UCSD-AML1 (cell line): Measurements from ENCODE around the gene ARVCF.

Source experiments
- DNase-seq: peaks from one replicate; lab custom pipeline; 2025; ENCODE audit not compliant: unreplicated experiment; lab: John Stamatoyannopoulos, UW

Gene ARVCF

GRCh38 chr22:20016734-20017621, at the start of gene ARVCF:
TSS of gene ARVCF (minus strand) at chr22:20016823. CDS start at chr22:19990794, 26,029 bp downstream.
- DNase-seq = peak; percentile 86

- DNase-seq = no peak
Observed at GRCh38 chr22:20065896-20066616, 49.4 kb upstream of the ARVCF start.

DNA sequence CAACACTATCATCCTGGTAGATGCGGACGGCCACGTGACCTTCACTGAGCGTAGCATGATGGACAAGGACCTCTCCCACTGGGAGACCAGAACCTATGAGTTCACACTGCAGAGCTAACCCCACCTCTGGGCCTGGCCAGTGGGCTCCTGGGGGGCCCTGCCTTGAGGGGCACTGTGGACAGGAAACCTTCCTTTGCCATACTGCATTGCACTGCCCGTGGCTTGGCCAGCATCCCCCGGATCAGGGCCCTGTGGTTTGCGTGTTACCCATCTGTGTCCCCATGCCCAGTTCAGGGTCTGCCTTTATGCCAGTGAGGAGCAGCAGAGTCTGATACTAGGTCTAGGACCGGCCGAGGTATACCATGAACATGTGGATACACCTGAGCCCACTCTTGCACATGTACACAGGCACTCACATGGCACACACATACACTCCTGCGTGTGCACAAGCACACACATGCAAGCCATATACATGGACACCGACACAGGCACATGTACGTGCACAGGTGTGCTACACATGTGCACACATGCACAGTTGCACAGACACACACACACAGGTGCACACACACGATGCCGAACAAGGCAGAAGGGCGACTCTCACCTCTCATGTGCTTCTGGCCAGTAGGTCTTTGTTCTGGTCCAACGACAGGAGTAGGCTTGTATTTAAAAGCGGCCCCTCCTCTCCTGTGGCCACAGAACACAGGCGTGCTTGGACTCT, 48.1 kb upstream of the ARVCF start:
- DNase-seq = no peak

DNA sequence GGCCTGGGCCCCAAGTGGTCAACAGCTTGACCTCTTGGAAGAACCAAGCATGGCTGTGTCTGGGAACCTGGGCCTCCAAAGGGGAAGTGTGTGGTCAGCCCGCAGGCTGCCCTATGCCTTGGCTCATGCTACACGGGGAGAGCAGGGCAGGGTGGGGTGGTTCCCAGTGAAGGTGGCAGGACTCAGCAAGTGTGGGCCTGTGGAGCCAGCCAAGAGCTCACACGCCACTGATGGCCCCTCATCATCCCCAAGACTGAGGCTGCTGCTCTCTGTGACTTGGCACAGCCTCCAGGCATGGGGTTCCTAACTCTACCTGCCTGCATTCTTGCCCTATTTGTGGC, 47.5 kb upstream of the ARVCF start:
- DNase-seq = no peak

GRCh38 chr22:20063271-20064139, 46.9 kb upstream of the ARVCF start:
- DNase-seq = no peak

- no peak for DNase-seq
Observed at GRCh38 chr22:20062766-20063083, 46.1 kb upstream of the ARVCF start.

- no peak for DNase-seq
Observed at GRCh38 chr22:20062043-20062765, 45.6 kb upstream of the ARVCF start.

DNA sequence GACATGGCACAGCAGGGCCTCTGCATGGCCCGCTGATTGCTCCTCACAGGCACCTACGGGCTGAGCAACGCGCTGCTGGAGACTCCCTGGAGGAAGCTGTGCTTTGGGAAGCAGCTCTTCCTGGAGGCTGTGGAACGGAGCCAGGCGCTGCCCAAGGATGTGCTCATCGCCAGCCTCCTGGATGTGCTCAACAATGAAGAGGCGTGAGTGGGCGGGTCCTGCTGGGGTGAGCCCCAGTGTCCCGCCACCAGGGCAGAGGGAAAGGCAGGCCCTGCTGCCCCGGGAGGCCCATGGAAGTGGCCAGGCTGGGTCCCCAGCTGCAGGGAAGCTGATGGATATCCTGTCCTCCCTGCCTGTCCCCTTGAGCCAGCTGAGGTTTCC, 44.8 kb upstream of the ARVCF start:
- DNase-seq = no peak

- DNase-seq = no peak
Observed at GRCh38 chr22:20060700-20061480, 44.3 kb upstream of the ARVCF start.

DNA sequence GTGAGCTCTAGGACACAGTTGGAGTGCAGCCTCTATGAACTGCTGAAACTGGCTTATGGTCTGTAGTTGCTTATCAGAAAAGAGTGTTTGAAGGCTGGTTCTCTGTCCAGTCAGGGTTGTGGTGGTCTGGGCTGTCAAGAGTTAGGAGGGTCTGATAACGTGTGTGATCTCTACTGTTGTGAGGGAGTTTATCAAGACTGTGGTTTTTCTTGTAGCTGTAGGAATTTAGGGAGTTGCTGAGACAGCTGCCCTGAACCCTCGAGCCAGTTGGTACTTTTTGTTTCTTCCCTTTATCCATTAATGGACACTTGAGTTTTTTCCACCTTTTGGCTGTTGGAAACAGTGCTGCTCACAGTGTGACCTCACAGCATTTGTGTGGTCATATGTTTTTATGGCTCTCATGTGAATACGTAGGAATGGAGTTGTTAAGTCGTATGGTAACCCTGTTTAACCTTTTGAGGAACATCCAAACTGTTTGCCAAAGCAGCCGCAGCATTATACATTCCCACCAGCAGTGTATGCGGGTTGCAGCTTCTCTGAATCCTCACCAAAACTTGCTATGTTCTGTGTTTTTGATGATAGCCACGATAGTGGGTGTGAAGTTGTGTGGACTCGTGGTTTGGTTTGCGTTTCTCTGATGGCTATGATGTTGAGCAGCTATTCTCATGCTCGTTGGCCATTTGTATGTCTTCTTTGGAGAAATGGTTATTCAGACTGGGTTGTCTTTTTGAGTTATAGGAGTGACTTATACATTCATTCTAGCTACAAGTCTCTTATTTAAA, 42.6 kb upstream of the ARVCF start:
- no peak for DNase-seq

DNA sequence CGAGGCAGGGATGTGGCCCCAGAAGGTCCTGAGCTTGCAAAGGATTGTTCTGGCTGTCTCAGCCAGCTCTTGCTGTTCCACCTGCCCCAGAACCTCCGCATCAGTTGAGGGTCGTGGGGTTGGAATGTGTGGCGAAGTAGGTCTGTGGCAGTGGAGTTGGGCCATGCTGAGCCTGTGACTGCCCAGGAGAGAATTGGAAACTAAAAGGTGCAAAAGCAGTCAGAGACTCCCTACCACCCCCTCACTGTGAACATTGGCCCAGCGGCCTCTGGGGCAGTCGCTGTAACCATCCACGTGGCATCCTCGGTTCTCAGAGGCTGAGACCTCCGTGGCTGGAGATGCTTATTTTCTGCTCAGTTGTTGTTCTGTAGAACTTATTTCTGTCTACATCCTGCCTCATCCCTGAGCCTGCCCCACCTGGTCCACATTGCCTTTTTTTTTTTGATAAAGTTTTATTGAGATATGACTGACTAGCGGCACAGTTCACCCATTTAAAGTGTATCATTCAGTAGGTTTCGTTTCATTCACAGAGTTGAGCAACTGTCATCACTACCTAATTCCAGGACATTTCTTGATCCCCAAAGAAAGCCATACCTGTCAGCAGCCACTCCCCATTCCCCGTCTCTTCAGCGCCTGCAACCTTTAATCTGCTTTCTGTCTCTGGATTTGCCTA, 41.1 kb upstream of the ARVCF start:
- DNase-seq = no peak

- DNase-seq = no peak
Observed at GRCh38 chr22:20056696-20057386, 40.2 kb upstream of the ARVCF start.

DNA sequence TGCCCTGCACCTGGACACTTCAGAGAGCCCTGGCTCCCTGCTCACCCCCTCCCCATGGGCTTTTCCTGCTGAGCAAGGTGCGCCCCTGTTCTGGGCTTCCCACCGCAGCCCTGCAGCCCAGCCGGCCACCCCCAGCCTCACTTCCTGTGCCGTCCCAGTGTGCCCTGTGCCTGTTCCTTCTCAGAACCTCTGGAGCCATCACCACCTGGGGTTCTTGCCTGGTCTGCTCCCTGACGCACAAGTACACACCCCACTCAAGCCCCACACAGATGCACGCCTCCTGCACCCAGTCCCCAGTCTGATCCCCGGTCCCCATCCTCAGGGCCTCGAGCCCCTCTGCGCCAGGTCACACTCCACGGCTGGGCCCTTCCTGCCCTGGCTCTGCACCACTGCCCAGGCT, 39.5 kb upstream of the ARVCF start:
- no peak for DNase-seq

GRCh38 chr22:20055654-20056053, 39.0 kb upstream of the ARVCF start:
- no peak for DNase-seq

DNA sequence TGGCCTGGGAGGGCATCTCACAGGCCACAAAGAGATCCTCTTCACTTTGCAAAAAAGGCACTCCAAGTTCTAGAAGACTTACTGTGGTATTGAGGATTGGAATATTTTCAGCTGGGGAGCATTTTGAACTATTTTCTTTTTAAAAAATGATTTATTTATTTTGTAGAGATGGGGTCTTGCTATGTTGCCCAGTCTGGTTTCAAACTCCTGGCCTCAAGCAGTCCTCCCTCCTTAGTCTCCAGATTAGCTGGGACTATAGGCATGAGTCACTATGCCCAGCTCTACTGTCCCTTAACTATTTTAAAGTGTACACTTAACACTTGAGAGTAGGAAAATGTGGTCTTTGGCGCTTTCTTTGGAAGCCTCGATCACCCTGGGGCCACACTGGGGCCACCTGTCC, 38.5 kb upstream of the ARVCF start:
- no peak for DNase-seq

GRCh38 chr22:20054485-20054884, 37.9 kb upstream of the ARVCF start:
- DNase-seq = no peak

DNA sequence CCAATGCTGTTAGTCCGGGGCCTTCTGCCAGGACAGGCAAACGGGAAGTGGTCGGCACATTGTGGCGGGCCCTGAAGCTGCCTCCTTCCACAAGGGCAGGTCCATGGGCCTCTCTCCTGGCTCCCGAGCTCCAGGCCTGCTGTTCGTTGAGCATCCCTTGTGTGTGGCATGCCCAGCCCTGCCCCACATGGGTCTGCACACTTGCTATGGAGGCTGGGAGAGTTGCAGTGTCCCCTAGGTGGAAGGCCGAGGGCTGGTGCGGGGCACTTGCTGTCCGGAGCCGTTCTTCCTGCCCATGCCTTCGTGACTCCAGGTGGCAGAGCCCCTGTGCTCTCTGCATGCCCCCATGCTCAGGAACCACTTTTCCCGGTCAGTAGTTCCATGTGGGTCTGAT, 37.4 kb upstream of the ARVCF start:
- DNase-seq = no peak
